Measurements from ENCODE around the gene MYBPC1. TPM values are rescaled to one million over a fixed set of nuclear protein-coding genes. Genes with fewer than 3 reads are reported as not detected.
A peak's percentile ranks its signal among the peaks of the same experiment; 100 is the strongest.

The MYBPC1 gene
- total and polyA plus RNA-seq, 2 of the 13 experiments (the other 11 are each of a cell fraction or from before 2014, with no cell fraction given), result 0.31 to 0.53 TPM

GRCh38 chr12:101670007-101670671 is 75.4 kb downstream of the MYBPC1 start (continued):
- TF ChIP-seq ZNF232 (CRISPR knock-in tag; IDR thresholded peaks at IDR 0.05; ENCODE audit: borderline replicate concordance), result no peak
- no peak for TF ChIP-seq LBX2 (CRISPR knock-in tag; IDR thresholded peaks at IDR 0.05; ENCODE audit: borderline replicate concordance)
- no peak for TF ChIP-seq ZNF724P (CRISPR knock-in tag; IDR thresholded peaks at IDR 0.05; ENCODE audit: borderline replicate concordance)
- TF ChIP-seq ETS1 (CRISPR knock-in tag; IDR thresholded peaks at IDR 0.05), result no peak
- no peak for TF ChIP-seq MZF1 (CRISPR knock-in tag; IDR thresholded peaks at IDR 0.05; ENCODE audit: borderline replicate concordance)
- no peak for TF ChIP-seq ATF7-NPFF (CRISPR knock-in tag; IDR thresholded peaks at IDR 0.05; ENCODE audit: low read depth)
- TF ChIP-seq ZSCAN9 (CRISPR knock-in tag; IDR thresholded peaks at IDR 0.05; ENCODE audit: borderline replicate concordance), result peak; percentile 23; the same call in 1 of the 2 replicates
- peak; percentile 47; the same call in 1 of the 2 replicates for TF ChIP-seq MIXL1 (CRISPR knock-in tag; IDR thresholded peaks at IDR 0.05)
- no peak for TF ChIP-seq IKZF5 (CRISPR knock-in tag; IDR thresholded peaks at IDR 0.05)
- no peak for TF ChIP-seq ZBTB7A (CRISPR knock-in tag; IDR thresholded peaks at IDR 0.05)
- TF ChIP-seq RFX5 (IDR thresholded peaks at IDR 0.05; ENCODE audit: low read depth, low read length), result no peak
- no peak for TF ChIP-seq HCFC1 (IDR thresholded peaks at IDR 0.05; ENCODE audit: low read depth, low read length)
- TF ChIP-seq GMEB2 (CRISPR knock-in tag; IDR thresholded peaks at IDR 0.05; ENCODE audit: low read depth), result no peak
- no peak for TF ChIP-seq ZNF253 (CRISPR knock-in tag; IDR thresholded peaks at IDR 0.05; ENCODE audit: borderline replicate concordance)
- no peak for TF ChIP-seq ZBTB10 (CRISPR knock-in tag; IDR thresholded peaks at IDR 0.05; ENCODE audit: borderline replicate concordance)
- no peak for TF ChIP-seq IKZF1 (IDR thresholded peaks at IDR 0.05)
- TF ChIP-seq KLF16 (CRISPR knock-in tag; IDR thresholded peaks at IDR 0.05), result no peak
- TF ChIP-seq ZNF510 (CRISPR knock-in tag; IDR thresholded peaks at IDR 0.05; ENCODE audit: low read depth), result no peak
- peak in 1 of 2 experiments; percentile 54; a peak in 1 of 4 replicates for TF ChIP-seq HMGXB4 (CRISPR knock-in tag; IDR thresholded peaks at IDR 0.05; ENCODE audit: borderline replicate concordance in 1 of 2, low read depth in 1 of 2)
- TF ChIP-seq PLRG1 (conservative IDR thresholded peaks at IDR 0.05), result no peak
- no peak for TF ChIP-seq STAT5B (CRISPR knock-in tag; IDR thresholded peaks at IDR 0.05)
- no peak for TF ChIP-seq TBX2 (CRISPR knock-in tag; IDR thresholded peaks at IDR 0.05; ENCODE audit: borderline replicate concordance)
